ENCODE results near the gene OR2C3. TPM values are rescaled to one million over a fixed set of nuclear protein-coding genes. Genes with fewer than 3 reads are reported as not detected.

The OR2C3 gene
- total and polyA plus RNA-seq, 2 experiments from 2014 or later, result not detected

DNA sequence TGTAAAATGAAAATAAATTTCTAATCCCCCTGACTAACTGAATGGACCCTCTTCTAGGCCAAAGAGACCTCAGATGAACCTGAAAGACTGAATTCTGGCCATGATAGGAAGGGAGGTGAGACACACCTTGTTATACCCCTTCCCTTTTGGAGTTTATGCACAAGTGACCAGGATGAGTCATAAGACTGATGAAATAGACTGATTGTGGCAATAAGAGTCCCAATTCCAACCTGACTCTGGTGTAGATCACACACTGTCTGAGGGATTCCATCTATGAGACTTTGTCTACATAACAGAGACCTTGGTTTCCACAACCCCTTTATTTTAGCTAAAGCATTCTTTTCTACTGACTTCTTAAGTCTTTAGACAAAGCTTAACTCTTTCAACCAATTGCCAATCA lies 38.4 kb upstream of the OR2C3 start:
- H3K27ac ChIP-seq (ENCODE audit: low read depth), result no peak overlapping the region
- H2AFZ ChIP-seq, result no peak overlapping the region
- H3F3A ChIP-seq (replicated peaks; ENCODE audit: low read depth), result no peaks in the 10 kb centered on the region
- Mint-ChIP-seq H3K4me1 (no peaks in the 10 kb centered on the region; the same call in 2 of the 3 replicates), H3K36me3 (ENCODE audit: low read depth) (no peaks in the 10 kb centered on the region; the same call in 1 of the 3 replicates), H3K4me3 (no peak overlapping the region), H3K27me3 (ENCODE audit: insufficient read depth, low read depth, poor library complexity) (no peaks in the 10 kb centered on the region), H3K9me3 (peaks cover 14% of the 10 kb centered on the region; the same call in 2 of the 3 replicates), H3K27ac (no peak overlapping the region)
- no peak for DNase-seq (ENCODE audit: low spot score)
- no peaks in the 10 kb centered on the region for H4K20me1 ChIP-seq (replicated peaks; ENCODE audit: insufficient read depth)
- H3K4me1 ChIP-seq (ENCODE audit: insufficient read depth), result no peaks in the 10 kb centered on the region
- no peak for ATAC-seq
- 0 out of 2 replicates have a peak, but pooled peaks cover 11% of the 10 kb centered on the region for H3K9me2 ChIP-seq (ENCODE audit: insufficient read depth)
- no peaks in the 10 kb centered on the region for H3K27me3 ChIP-seq (ENCODE audit: insufficient read depth)
- H3K79me2 ChIP-seq (replicated peaks; ENCODE audit: insufficient read depth), result no peaks in the 10 kb centered on the region
- no peak overlapping the region for H3K4me2 ChIP-seq
- TF ChIP-seq JUNB (IDR thresholded peaks at IDR 0.05; ENCODE audit: unreplicated experiment) (no peak), EZH2phosphoT487 (IDR thresholded peaks at IDR 0.05; ENCODE audit: unreplicated experiment) (no peak), STAT1 (IDR thresholded peaks at IDR 0.05; ENCODE audit: unreplicated experiment) (no peak), EZH2 (IDR thresholded peaks at IDR 0.05; ENCODE audit: low read depth, unreplicated experiment) (no peak), NANOG (IDR thresholded peaks at IDR 0.05; ENCODE audit: borderline replicate concordance) (no peak), ZNF331 (CRISPR knock-in tag; IDR thresholded peaks at IDR 0.05; ENCODE audit: low read depth) (no peak), POLR2AphosphoS5 (IDR thresholded peaks at IDR 0.05; ENCODE audit: low read depth) (no peak), CREB1 (CRISPR knock-in tag; IDR thresholded peaks at IDR 0.05; ENCODE audit: low read depth) (no peak), ZNF114 (CRISPR knock-in tag; IDR thresholded peaks at IDR 0.05) (no peak)
- TF ChIP-seq, protein P1, sequence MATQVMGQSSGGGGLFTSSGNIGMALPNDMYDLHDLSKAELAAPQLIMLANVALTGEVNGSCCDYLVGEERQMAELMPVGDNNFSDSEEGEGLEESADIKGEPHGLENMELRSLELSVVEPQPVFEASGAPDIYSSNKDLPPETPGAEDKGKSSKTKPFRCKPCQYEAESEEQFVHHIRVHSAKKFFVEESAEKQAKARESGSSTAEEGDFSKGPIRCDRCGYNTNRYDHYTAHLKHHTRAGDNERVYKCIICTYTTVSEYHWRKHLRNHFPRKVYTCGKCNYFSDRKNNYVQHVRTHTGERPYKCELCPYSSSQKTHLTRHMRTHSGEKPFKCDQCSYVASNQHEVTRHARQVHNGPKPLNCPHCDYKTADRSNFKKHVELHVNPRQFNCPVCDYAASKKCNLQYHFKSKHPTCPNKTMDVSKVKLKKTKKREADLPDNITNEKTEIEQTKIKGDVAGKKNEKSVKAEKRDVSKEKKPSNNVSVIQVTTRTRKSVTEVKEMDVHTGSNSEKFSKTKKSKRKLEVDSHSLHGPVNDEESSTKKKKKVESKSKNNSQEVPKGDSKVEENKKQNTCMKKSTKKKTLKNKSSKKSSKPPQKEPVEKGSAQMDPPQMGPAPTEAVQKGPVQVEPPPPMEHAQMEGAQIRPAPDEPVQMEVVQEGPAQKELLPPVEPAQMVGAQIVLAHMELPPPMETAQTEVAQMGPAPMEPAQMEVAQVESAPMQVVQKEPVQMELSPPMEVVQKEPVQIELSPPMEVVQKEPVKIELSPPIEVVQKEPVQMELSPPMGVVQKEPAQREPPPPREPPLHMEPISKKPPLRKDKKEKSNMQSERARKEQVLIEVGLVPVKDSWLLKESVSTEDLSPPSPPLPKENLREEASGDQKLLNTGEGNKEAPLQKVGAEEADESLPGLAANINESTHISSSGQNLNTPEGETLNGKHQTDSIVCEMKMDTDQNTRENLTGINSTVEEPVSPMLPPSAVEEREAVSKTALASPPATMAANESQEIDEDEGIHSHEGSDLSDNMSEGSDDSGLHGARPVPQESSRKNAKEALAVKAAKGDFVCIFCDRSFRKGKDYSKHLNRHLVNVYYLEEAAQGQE (IDR thresholded peaks at IDR 0.05; ENCODE audit: unreplicated experiment), result no peak
- TF ChIP-seq, protein P2, sequence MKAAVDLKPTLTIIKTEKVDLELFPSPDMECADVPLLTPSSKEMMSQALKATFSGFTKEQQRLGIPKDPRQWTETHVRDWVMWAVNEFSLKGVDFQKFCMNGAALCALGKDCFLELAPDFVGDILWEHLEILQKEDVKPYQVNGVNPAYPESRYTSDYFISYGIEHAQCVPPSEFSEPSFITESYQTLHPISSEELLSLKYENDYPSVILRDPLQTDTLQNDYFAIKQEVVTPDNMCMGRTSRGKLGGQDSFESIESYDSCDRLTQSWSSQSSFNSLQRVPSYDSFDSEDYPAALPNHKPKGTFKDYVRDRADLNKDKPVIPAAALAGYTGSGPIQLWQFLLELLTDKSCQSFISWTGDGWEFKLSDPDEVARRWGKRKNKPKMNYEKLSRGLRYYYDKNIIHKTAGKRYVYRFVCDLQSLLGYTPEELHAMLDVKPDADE (IDR thresholded peaks at IDR 0.05), result no peak
- TF ChIP-seq, protein P3, sequence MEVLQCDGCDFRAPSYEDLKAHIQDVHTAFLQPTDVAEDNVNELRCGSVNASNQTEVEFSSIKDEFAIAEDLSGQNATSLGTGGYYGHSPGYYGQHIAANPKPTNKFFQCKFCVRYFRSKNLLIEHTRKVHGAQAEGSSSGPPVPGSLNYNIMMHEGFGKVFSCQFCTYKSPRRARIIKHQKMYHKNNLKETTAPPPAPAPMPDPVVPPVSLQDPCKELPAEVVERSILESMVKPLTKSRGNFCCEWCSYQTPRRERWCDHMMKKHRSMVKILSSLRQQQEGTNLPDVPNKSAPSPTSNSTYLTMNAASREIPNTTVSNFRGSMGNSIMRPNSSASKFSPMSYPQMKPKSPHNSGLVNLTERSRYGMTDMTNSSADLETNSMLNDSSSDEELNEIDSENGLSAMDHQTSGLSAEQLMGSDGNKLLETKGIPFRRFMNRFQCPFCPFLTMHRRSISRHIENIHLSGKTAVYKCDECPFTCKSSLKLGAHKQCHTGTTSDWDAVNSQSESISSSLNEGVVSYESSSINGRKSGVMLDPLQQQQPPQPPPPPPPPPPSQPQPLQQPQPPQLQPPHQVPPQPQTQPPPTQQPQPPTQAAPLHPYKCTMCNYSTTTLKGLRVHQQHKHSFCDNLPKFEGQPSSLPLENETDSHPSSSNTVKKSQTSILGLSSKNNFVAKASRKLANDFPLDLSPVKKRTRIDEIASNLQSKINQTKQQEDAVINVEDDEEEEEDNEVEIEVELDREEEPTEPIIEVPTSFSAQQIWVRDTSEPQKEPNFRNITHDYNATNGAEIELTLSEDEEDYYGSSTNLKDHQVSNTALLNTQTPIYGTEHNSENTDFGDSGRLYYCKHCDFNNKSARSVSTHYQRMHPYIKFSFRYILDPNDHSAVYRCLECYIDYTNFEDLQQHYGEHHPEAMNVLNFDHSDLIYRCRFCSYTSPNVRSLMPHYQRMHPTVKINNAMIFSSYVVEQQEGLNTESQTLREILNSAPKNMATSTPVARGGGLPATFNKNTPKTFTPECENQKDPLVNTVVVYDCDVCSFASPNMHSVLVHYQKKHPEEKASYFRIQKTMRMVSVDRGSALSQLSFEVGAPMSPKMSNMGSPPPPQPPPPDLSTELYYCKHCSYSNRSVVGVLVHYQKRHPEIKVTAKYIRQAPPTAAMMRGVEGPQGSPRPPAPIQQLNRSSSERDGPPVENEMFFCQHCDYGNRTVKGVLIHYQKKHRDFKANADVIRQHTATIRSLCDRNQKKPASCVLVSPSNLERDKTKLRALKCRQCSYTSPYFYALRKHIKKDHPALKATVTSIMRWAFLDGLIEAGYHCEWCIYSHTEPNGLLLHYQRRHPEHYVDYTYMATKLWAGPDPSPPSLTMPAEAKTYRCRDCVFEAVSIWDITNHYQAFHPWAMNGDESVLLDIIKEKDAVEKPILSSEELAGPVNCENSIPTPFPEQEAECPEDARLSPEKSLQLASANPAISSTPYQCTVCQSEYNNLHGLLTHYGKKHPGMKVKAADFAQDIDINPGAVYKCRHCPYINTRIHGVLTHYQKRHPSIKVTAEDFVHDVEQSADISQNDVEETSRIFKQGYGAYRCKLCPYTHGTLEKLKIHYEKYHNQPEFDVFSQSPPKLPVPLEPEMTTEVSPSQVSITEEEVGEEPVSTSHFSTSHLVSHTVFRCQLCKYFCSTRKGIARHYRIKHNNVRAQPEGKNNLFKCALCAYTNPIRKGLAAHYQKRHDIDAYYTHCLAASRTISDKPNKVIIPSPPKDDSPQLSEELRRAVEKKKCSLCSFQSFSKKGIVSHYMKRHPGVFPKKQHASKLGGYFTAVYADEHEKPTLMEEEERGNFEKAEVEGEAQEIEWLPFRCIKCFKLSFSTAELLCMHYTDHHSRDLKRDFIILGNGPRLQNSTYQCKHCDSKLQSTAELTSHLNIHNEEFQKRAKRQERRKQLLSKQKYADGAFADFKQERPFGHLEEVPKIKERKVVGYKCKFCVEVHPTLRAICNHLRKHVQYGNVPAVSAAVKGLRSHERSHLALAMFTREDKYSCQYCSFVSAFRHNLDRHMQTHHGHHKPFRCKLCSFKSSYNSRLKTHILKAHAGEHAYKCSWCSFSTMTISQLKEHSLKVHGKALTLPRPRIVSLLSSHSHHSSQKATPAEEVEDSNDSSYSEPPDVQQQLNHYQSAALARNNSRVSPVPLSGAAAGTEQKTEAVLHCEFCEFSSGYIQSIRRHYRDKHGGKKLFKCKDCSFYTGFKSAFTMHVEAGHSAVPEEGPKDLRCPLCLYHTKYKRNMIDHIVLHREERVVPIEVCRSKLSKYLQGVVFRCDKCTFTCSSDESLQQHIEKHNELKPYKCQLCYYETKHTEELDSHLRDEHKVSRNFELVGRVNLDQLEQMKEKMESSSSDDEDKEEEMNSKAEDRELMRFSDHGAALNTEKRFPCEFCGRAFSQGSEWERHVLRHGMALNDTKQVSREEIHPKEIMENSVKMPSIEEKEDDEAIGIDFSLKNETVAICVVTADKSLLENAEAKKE (CRISPR knock-in tag; IDR thresholded peaks at IDR 0.05), result no peak
- TF ChIP-seq, protein P4, sequence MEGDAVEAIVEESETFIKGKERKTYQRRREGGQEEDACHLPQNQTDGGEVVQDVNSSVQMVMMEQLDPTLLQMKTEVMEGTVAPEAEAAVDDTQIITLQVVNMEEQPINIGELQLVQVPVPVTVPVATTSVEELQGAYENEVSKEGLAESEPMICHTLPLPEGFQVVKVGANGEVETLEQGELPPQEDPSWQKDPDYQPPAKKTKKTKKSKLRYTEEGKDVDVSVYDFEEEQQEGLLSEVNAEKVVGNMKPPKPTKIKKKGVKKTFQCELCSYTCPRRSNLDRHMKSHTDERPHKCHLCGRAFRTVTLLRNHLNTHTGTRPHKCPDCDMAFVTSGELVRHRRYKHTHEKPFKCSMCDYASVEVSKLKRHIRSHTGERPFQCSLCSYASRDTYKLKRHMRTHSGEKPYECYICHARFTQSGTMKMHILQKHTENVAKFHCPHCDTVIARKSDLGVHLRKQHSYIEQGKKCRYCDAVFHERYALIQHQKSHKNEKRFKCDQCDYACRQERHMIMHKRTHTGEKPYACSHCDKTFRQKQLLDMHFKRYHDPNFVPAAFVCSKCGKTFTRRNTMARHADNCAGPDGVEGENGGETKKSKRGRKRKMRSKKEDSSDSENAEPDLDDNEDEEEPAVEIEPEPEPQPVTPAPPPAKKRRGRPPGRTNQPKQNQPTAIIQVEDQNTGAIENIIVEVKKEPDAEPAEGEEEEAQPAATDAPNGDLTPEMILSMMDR (conservative IDR thresholded peaks at IDR 0.05; ENCODE audit: low read depth in 2 of 2), result no peak
- H3K36me3 ChIP-seq (ENCODE audit: insufficient read depth), result no peaks in the 10 kb centered on the region
- no peak overlapping the region for H3K4me3 ChIP-seq

All from GM23338 (cell line).